OCI-LY3 (cell line): ENCODE data around the gene ADCY9.
"Not testable (repeated sequence)": the region's sequence is repeated elsewhere in the genome, so short reads cannot be mapped to it uniquely, and the experiment has no call there.

Experiments
- H2AFZ ChIP-seq: fragments of 200-600, 300-600 bp; shearing (Covaris generic); 2 replicates; pipeline ENCODE4 v1.6.0; 2014; ENCODE audit warnings: antibody characterized with exemption, low read depth, low read length
- H3K27ac ChIP-seq: fragments of 200-600, 300-600 bp; sonication (generic); 2 replicates; pipeline ENCODE4 v1.5.1; 2014; ENCODE audit warnings: mild to moderate bottlenecking, low read length, moderate library complexity, mixed read lengths
- H3K27me3 ChIP-seq: fragments of 200-600, 300-600 bp; sonication (generic); 2 replicates; pipeline ENCODE4 v1.6.1; 2014; ENCODE audit warnings: low read depth, low read length, mixed read lengths
- H3K36me3 ChIP-seq: fragments of 200-600, 300-600 bp; sonication (generic); replicated peaks from 2 replicates; pipeline ENCODE3; 2014; ENCODE audit warnings: low read depth, low read length, mixed read lengths
- H3K4me1 ChIP-seq: fragments of 300-600, 200-600 bp; sonication (generic); 2 replicates; pipeline ENCODE4 v1.6.1; 2014; ENCODE audit warnings: low read length, mixed read lengths
- H3K4me2 ChIP-seq: fragments of 200-600, 300-600 bp; sonication (generic); 2 replicates; pipeline ENCODE4 v1.6.1; 2014; ENCODE audit warnings: low read length, mixed read lengths
- H3K4me3 ChIP-seq: fragments of 300-600, 200-600 bp; sonication (generic); 2 replicates; pipeline ENCODE4 v1.5.1; 2014; ENCODE audit warnings: antibody characterized with exemption, mild to moderate bottlenecking, low read length, moderate library complexity
- H3K79me2 ChIP-seq: fragments of 300-600, 200-600 bp; shearing (Covaris generic); 2 replicates; pipeline ENCODE4 v1.6.1; 2014; ENCODE audit warnings: mild to moderate bottlenecking, low read length, mixed read lengths
- H3K9ac ChIP-seq: fragments of 300-600, 200-600 bp; shearing (Covaris generic); 2 replicates; pipeline ENCODE4 v1.6.0; 2014; ENCODE audit warnings: mild to moderate bottlenecking, low read length, moderate library complexity
- H3K9me3 ChIP-seq: fragments of 200-600, 300-600 bp; shearing (Covaris generic); 2 replicates; pipeline ENCODE4 v1.6.1; 2014; ENCODE audit warnings: low read length, mixed read lengths; ENCODE audit not compliant: insufficient read depth
- H4K20me1 ChIP-seq: fragments of 200-600, 300-600 bp; sonication (generic); 2 replicates; pipeline ENCODE4 v1.6.1; 2016; ENCODE audit warnings: low read length, mixed read lengths; ENCODE audit not compliant: insufficient read depth
- CTCF ChIP-seq: fragments of 200-600, 300-600 bp; sonication (generic); IDR thresholded peaks from 2 replicates; pipeline ENCODE4 v1.5.1; 2014; ENCODE audit warnings: antibody characterized with exemption, low read length, low read depth
- EZH2phosphoT487 ChIP-seq: fragments of 200-600 bp; shearing (Covaris generic); IDR thresholded peaks from 2 replicates; pipeline ENCODE4 v1.6.1; 2018; ENCODE audit warnings: antibody characterized with exemption, mixed run types, low read depth

The ADCY9 gene

GRCh38 chr16:3951861-3952736 lies 164.1 kb downstream of the ADCY9 start:
- no peak overlapping the region for H3K9ac ChIP-seq
- no peak overlapping the region for H3K4me3 ChIP-seq
- no peak overlapping the region for H2AFZ ChIP-seq

GRCh38 chr16:3951380-3951779 lies 164.9 kb downstream of the ADCY9 start:
- H3K36me3 ChIP-seq, H3K27ac ChIP-seq, H4K20me1 ChIP-seq, H3K4me2 ChIP-seq, H3K9ac ChIP-seq, H2AFZ ChIP-seq, H3K4me3 ChIP-seq, H3K27me3 ChIP-seq, H3K79me2 ChIP-seq, H3K9me3 ChIP-seq, H3K4me1 ChIP-seq: not testable (repeated sequence)

More at GRCh38 chr16:3951861-3952736, 164.1 kb downstream of the ADCY9 start:
- Histone ChIP-seq H3K36me3 (no peaks in the 10 kb centered on the region), H3K4me2 (no peak overlapping the region), H3K27ac (no peak overlapping the region), H3K27me3 (peaks cover 4% of the 10 kb centered on the region; the same call in 1 of the 2 replicates), H3K9me3 (no peaks in the 10 kb centered on the region), H3K79me2 (no peaks in the 10 kb centered on the region), H4K20me1 (no peaks in the 10 kb centered on the region), H3K4me1 (no peaks in the 10 kb centered on the region)
- TF ChIP-seq CTCF (no peak), EZH2phosphoT487 (no peak)

GRCh38 chr16:3950343-3951193 lies 165.7 kb downstream of the ADCY9 start:
- no peaks in the 10 kb centered on the region for H4K20me1 ChIP-seq
- TF ChIP-seq CTCF: no peak
- no peak for TF ChIP-seq EZH2phosphoT487
- peaks cover 7% of the 10 kb centered on the region; the same call in 1 of the 2 replicates for H3K27me3 ChIP-seq
- no peaks in the 10 kb centered on the region for H3K36me3 ChIP-seq
- no peak overlapping the region for H3K4me2 ChIP-seq
- H3K4me1 ChIP-seq: no peaks in the 10 kb centered on the region
- H3K27ac ChIP-seq: no peak overlapping the region
- no peaks in the 10 kb centered on the region for H3K79me2 ChIP-seq
- no peaks in the 10 kb centered on the region for H3K9me3 ChIP-seq
- H3K9ac ChIP-seq: no peak overlapping the region
- H2AFZ ChIP-seq: no peak overlapping the region
- H3K4me3 ChIP-seq: no peak overlapping the region

GRCh38 chr16:3949946-3950342 lies 166.3 kb downstream of the ADCY9 start:
- H4K20me1 ChIP-seq: no peaks in the 10 kb centered on the region
- no peaks in the 10 kb centered on the region for H3K36me3 ChIP-seq
- no peaks in the 10 kb centered on the region for H3K4me1 ChIP-seq
- no peak for TF ChIP-seq EZH2phosphoT487
- no peak for TF ChIP-seq CTCF
- peaks cover 7% of the 10 kb centered on the region; the same call in 1 of the 2 replicates for H3K27me3 ChIP-seq
- no peaks in the 10 kb centered on the region for H3K79me2 ChIP-seq
- no peak overlapping the region for H3K27ac ChIP-seq
- no peaks in the 10 kb centered on the region for H3K9me3 ChIP-seq
- no peak overlapping the region for H3K9ac ChIP-seq
- H2AFZ ChIP-seq: no peak overlapping the region
- no peak overlapping the region for H3K4me2 ChIP-seq
- no peak overlapping the region for H3K4me3 ChIP-seq
